AG04450 (cell line): Measurements from ENCODE around the gene ZNF397. TPM values are rescaled to one million over a fixed set of nuclear protein-coding genes. Genes with fewer than 3 reads are reported as not detected.
A peak's percentile ranks its signal among the peaks of the same experiment; 100 is the strongest.

Experiments
- CTCF ChIA-PET: fragments of 300-600, 350-600 bp; formaldehyde crosslinking; extraction: SDS; loops from one replicate; lab custom pipeline; 2022; ENCODE audit warnings: antibody characterized with exemption, inconsistent platforms; lab: Charles Lee
- POLR2A ChIA-PET: fragments of 350-600 bp; formaldehyde crosslinking; extraction: SDS; loops from one replicate; lab custom pipeline; 2021; ENCODE audit warnings: antibody characterized with exemption, inconsistent platforms; lab: Yijun Ruan, JAX
- DNase-seq: peaks from one replicate; pipeline ENCODE4 v3.0.0-alpha.2; 2011; ENCODE audit warnings: low read depth, low spot score
- H3K27ac ChIP-seq: one replicate; pipeline ENCODE4 v1.5.1; 2012; ENCODE audit warnings: low read depth, low read length, control low read depth
- H3K27me3 ChIP-seq: one replicate; pipeline ENCODE4 v1.6.0; 2012; ENCODE audit warnings: low read length; ENCODE audit not compliant: control insufficient read depth, insufficient read depth
- H3K4me3 ChIP-seq: 2 replicates; pipeline ENCODE4 v1.5.1; 2011; ENCODE audit warnings: mild to moderate bottlenecking, low read depth, low read length, control low read depth
- H3K9me3 ChIP-seq: 2 replicates; pipeline ENCODE4 v1.5.1; 2012; ENCODE audit warnings: low read length; ENCODE audit not compliant: control insufficient read depth, insufficient read depth
- CTCF ChIP-seq: IDR thresholded peaks from 2 replicates; pipeline ENCODE4 v1.5.1; 2011; ENCODE audit warnings: low read depth, low read length, control low read depth, inconsistent platforms
- polyA plus RNA-seq: library from polyadenylated mRNA; depleted of rRNA; stranded (reverse); fragments of >200 nt; gene quantifications from 2 replicates; pipeline ENCODE4 v1.2.3, GENCODE V29; 2011

The ZNF397 gene
- polyA plus RNA-seq, 1 experiment: 11.0 TPM

DNA sequence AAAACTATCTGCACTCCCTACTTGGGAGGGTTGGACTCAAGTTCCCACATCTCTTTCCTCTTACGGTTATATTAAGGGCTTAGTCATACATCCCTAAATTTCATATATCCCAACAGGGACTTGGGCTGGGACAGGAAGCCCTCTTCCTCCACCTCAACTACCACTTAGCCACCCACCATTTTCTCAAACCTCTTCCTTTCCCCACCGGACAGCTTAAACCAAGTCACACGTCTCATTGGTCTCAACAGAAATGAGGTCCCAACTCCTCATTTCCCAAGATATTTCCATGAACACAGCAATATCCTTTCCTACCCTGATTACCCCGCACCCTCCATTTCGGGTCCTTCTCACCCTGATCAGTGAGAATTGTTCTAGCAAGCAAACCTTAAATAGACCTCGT lies 48.5 kb downstream of the ZNF397 start:
- no peaks in the 10 kb centered on the region for H3K27me3 ChIP-seq
- DNase-seq: no peak
- CTCF ChIA-PET: interaction anchor here (2.4 kb wide), 1 partner anchor 58 kb away, joined by 7 read pairs; no protein-coding TSS in a partner anchor
- TF ChIP-seq CTCF: no peak
- peak overlapping the region; percentile 22 for H3K27ac ChIP-seq
- peaks cover 11% of the 10 kb centered on the region for H3K9me3 ChIP-seq
- peak overlapping the region; percentile 89 for H3K4me3 ChIP-seq
- POLR2A ChIA-PET: interaction anchor here (1.1 to 1.8 kb wide), 2 partner anchors 46 to 49 kb away, joined by 3 to 12 read pairs; partner anchors contain the start of gene ZNF397

- Histone ChIP-seq H3K9me3 (peaks cover 7% of the 10 kb centered on the region), H3K4me3 (peak overlapping the region; percentile 89), H3K27ac (peak overlapping the region; percentile 69), H3K27me3 (no peaks in the 10 kb centered on the region)
- CTCF ChIA-PET: interaction anchor here (2.4 kb wide), 1 partner anchor 58 kb away, joined by 7 read pairs; no protein-coding TSS in a partner anchor
- DNase-seq: no peak
- POLR2A ChIA-PET: interaction anchor here (1.0 to 1.8 kb wide), 4 partner anchors 16 to 49 kb away, joined by 3 to 12 read pairs (median 4); partner anchors contain the start of gene ZNF397
- no peak for TF ChIP-seq CTCF
These were observed 48.9 kb downstream of the ZNF397 start for GRCh38 chr18:35289727-35290093.

DNA sequence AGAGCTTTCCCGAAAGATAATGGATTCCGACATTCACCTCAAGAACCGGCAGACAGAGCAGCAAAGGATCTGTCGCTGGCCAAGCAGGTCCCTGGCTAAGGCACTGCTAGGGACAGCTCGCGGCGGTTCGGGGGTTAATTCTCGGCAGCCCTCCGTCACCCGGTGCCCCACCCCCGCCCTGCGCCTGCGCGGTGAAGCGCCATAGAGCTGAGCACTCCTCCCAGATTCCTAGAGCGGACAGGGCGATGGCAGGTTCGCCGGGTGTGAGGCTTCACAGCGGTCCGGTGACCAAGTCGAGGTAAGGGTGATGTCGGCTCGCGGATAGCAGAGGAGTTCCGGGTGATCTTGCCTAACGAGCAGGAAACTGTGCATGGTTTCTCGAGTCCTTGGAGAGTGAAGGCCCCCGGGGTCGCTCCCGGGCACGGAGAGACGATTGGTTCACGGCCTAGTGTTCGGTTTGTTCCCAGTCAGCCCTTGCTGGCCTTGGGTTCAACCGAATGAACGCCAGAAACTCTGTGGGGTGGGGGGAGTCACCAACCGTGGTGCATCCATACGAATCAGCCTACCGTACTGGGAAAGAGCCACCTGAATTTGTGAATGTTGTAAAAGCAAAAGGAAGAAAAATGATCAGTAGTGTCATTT lies 49.4 kb downstream of the ZNF397 start, which contains the start of gene ZSCAN30:
Gene ZSCAN30, minus strand, starts transcription at position 136 of the 642 bp plus-strand sequence. CDS start 25,877 bp downstream, outside the sequence.
- no peaks in the 10 kb centered on the region for H3K27me3 ChIP-seq
- CTCF ChIA-PET: interaction anchor here (0.6 to 2.4 kb wide), 2 partner anchors 59 to 146 kb away, joined by 5 to 7 read pairs; no protein-coding TSS in a partner anchor
- POLR2A ChIA-PET: interaction anchor here (0.6 to 1.8 kb wide), 7 partner anchors 16 to 208 kb away, joined by 3 to 12 read pairs (median 3); partner anchors contain the start of genes INO80C and ZNF397
- peak within 1 kb of the TSS; percentile 69 for H3K27ac ChIP-seq
- peak; percentile 86 for DNase-seq
- H3K9me3 ChIP-seq: peaks cover 3% of the 10 kb centered on the region
- no peak for TF ChIP-seq CTCF
- H3K4me3 ChIP-seq: peak within 1 kb of the TSS; percentile 89

DNA sequence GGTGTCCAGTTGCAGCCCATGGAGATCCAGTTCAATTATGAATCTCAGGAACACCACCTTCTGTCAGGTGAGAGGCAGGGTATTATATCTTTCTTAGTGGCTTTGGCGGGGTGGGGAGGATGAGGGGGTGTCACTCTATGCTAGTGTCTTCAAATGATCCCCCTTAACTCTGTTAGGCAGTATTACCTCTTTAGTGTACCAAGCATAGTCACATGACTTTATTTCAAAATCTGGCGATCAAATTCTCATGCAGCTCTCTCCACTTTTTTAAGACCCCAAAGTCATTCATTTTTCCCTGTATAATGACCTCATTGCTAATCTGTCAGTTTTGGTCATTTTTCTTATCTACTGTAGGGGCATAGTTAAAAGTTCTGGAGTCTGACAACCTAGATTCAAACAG lies 50.3 kb downstream of the ZNF397 start:
- no peak for TF ChIP-seq CTCF
- CTCF ChIA-PET: no interaction called here
- H3K27me3 ChIP-seq: no peaks in the 10 kb centered on the region
- DNase-seq: no peak
- POLR2A ChIA-PET: no interaction called here
- peak overlapping the region; percentile 89 for H3K4me3 ChIP-seq
- no peak overlapping the region for H3K27ac ChIP-seq
- peaks cover 3% of the 10 kb centered on the region for H3K9me3 ChIP-seq

- no peak for DNase-seq
- no peak for TF ChIP-seq CTCF
- H3K27me3 ChIP-seq: no peaks in the 10 kb centered on the region
- H3K9me3 ChIP-seq: peaks cover 13% of the 10 kb centered on the region
- ChIA-PET CTCF (interaction anchor here (0.6 kb wide), 1 partner anchor 46 kb away, joined by 3 read pairs; no protein-coding TSS in a partner anchor), POLR2A (no interaction called here)
- H3K27ac ChIP-seq: no peak overlapping the region
- no peak overlapping the region for H3K4me3 ChIP-seq
These were observed 55.2 kb downstream of the ZNF397 start for GRCh38 chr18:35296060-35296459.
